Smooth muscle cell (in vitro differentiated cells): ENCODE measurements around the gene ZNF649. TPM values are rescaled to one million over a fixed set of nuclear protein-coding genes. Genes with fewer than 3 reads are reported as not detected.

Experiments used
- DNase-seq: peaks from one replicate; lab custom pipeline; 2025; ENCODE audit not compliant: unreplicated experiment; lab: John Stamatoyannopoulos, UW
- H2AFZ ChIP-seq: fragments of 200-600 bp; sonication (generic); 2 replicates; pipeline ENCODE4 v1.6.0; 2016; ENCODE audit warnings: antibody characterized with exemption, low read depth, mild to moderate bottlenecking
- H3F3A ChIP-seq: fragments of 200-600 bp; sonication (generic); 2 replicates; pipeline ENCODE4 v1.6.0; 2017; ENCODE audit warnings: antibody characterized with exemption, low read depth
- H3K27ac ChIP-seq: fragments of 200-600 bp; sonication (generic); 2 replicates; pipeline ENCODE4 v1.5.1; 2016; ENCODE audit warnings: low read depth, mild to moderate bottlenecking
- H3K27me3 ChIP-seq: fragments of 200-600 bp; sonication (generic); 2 replicates; pipeline ENCODE4 v1.6.1; 2016; ENCODE audit warnings: low read depth, mild to moderate bottlenecking
- H3K36me3 ChIP-seq: fragments of 200-600 bp; sonication (generic); 2 replicates; pipeline ENCODE4 v1.5.1; 2016; ENCODE audit warnings: low read depth
- H3K4me1 ChIP-seq: fragments of 200-600 bp; sonication (generic); 2 replicates; pipeline ENCODE4 v1.5.1; 2016; ENCODE audit warnings: low read depth
- H3K4me2 ChIP-seq: fragments of 200-600 bp; sonication (generic); 2 replicates; pipeline ENCODE4 v1.6.0; 2016; ENCODE audit warnings: mild to moderate bottlenecking
- H3K4me3 ChIP-seq: fragments of 200-600 bp; sonication (generic); 2 replicates; pipeline ENCODE4 v1.5.1; 2016; ENCODE audit warnings: mild to moderate bottlenecking
- H3K79me2 ChIP-seq: fragments of 200-600 bp; sonication (generic); 2 replicates; pipeline ENCODE4 v1.6.0; 2016; ENCODE audit warnings: low read depth, mild to moderate bottlenecking
- H3K9ac ChIP-seq: fragments of 200-600 bp; sonication (generic); 2 replicates; pipeline ENCODE4 v1.6.0; 2016; ENCODE audit warnings: low read depth
- H3K9me3 ChIP-seq: fragments of 200-600 bp; sonication (generic); replicated peaks from 2 replicates; pipeline ENCODE4 v1.5.1; 2016; ENCODE audit warnings: low read depth
- H4K20me1 ChIP-seq: fragments of 200-600 bp; sonication (generic); 2 replicates; pipeline ENCODE4 v1.6.0; 2016; ENCODE audit warnings: low read depth
- WGBS: methylation state at CpG from one replicate; pipeline ENCODE4 v1.1.7; 2016; ENCODE audit warnings: low lambda C conversion rate; 5-methylcytosine and 5-hydroxymethylcytosine counted together
- polyA plus RNA-seq: library from polyadenylated mRNA; unstranded; fragments of >200 nt; fragmentation: Nextera tagmentation; extraction: Ambion mirVana; gene quantifications from 2 replicates; pipeline ENCODE4 v1.2.1, GENCODE V29; 2016
- total RNA-seq: library from RNA; depleted of rRNA; stranded (reverse); fragments of >200 nt; gene quantifications from 2 replicates; pipeline ENCODE4 v1.2.3, GENCODE V29; 2014
- TF ChIP-seq, protein P1 (sequence below): fragments of 200-600 bp; sonication (generic); IDR thresholded peaks from 2 replicates; pipeline ENCODE4 v1.5.1; 2017; ENCODE audit warnings: borderline replicate concordance, mild to moderate bottlenecking, antibody characterized with exemption; ENCODE audit not compliant: insufficient read depth, poor library complexity, severe bottlenecking

ZNF649 gene
- total and polyA plus RNA-seq, 2 experiments from 2014 or later, result 3.2 to 8.7 TPM

DNA sequence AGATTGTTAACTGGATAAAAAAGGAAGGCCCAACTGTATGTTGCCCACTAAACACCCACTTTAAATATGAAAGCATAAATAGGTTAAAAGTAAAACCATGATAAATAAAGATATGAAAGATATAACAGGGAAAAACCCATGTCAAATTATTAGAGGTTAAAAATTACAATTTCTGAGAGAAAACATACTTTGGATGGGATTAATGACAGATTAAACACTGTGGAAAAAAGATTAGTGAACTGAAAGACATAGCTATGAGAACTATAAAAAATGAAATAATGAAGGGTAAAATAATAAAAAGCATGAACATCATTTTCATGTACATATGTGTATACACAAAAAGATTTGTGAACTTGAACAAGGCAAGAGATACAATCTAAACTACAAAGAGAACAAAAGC lies 14.9 kb downstream of the ZNF649 start:
- Histone ChIP-seq H3K4me3 (no peak overlapping the region), H3K27me3 (no peaks in the 10 kb centered on the region), H2AFZ (no peak overlapping the region), H3F3A (no peaks in the 10 kb centered on the region), H4K20me1 (no peaks in the 10 kb centered on the region), H3K27ac (no peak overlapping the region), H3K9ac (no peak overlapping the region), H3K9me3 (peaks cover 49% of the 10 kb centered on the region), H3K79me2 (peaks cover 3% of the 10 kb centered on the region), H3K36me3 (peaks cover 69% of the 10 kb centered on the region), H3K4me1 (no peaks in the 10 kb centered on the region), H3K4me2 (no peak overlapping the region)
- TF ChIP-seq, protein P1, sequence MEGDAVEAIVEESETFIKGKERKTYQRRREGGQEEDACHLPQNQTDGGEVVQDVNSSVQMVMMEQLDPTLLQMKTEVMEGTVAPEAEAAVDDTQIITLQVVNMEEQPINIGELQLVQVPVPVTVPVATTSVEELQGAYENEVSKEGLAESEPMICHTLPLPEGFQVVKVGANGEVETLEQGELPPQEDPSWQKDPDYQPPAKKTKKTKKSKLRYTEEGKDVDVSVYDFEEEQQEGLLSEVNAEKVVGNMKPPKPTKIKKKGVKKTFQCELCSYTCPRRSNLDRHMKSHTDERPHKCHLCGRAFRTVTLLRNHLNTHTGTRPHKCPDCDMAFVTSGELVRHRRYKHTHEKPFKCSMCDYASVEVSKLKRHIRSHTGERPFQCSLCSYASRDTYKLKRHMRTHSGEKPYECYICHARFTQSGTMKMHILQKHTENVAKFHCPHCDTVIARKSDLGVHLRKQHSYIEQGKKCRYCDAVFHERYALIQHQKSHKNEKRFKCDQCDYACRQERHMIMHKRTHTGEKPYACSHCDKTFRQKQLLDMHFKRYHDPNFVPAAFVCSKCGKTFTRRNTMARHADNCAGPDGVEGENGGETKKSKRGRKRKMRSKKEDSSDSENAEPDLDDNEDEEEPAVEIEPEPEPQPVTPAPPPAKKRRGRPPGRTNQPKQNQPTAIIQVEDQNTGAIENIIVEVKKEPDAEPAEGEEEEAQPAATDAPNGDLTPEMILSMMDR, result no peak
- no peak for DNase-seq

DNA sequence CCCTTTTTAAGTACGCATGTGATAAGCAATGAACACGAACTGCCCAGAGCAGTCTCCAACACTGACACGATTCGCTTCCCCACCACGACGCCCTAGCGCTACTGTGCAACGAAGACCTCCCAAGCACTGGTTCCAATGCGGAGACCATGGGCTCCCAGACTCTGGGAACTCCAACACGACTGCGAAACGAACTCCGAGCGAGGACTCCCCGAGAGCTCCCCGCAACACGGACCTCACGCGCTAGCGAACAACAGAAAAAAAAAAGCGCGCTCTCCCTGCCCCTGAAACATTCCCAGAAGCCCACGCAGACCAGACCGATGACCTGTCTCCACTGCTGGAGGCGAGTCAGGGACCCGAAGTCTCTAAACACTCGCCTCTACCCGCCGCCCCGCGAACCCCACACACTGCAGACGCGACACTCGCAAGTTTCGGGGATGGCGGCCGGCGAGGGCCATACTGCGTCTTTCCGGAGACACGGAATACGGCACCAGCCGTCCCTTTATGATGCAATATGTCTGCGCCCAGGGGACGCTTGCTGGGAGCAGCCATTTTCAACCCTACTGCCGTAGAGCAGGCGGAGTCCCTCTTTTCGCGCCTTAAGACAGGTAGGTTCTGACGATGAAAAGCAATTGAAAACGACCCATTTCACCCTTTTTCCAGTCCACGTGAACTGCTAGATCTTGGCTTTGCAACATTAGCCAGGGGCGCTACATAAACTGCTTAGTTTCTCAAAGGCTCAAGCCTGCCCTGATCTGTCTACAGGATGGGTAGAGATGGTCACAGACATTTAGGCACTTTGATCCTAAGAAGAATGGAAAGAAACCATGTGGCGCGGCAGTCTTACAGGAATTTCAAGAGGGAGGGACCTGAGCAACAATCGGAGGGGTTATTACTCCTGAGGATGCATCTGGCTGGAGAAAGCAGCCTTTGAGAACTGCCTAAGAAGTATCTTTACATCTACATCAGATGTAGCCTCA lies 17.0 kb downstream of the ZNF649 start, which contains the start of gene ZNF577:
TSS of gene ZNF577 (minus strand) at position 430 of the 977 bp plus-strand sequence. CDS start 7,569 bp downstream, outside the sequence.
- no peaks in the 10 kb centered on the region for H4K20me1 ChIP-seq
- H3F3A ChIP-seq, result no peaks in the 10 kb centered on the region
- H3K9me3 ChIP-seq, result peaks cover 39% of the 10 kb centered on the region
- TF ChIP-seq, protein P1, result no peak
- peak within 1 kb of the TSS; percentile 85 for H3K4me2 ChIP-seq
- H3K9ac ChIP-seq, result peak within 1 kb of the TSS; percentile 47
- no peaks in the 10 kb centered on the region for H3K27me3 ChIP-seq
- H3K27ac ChIP-seq, result peak within 1 kb of the TSS; percentile 49
- H3K4me3 ChIP-seq, result peak within 1 kb of the TSS; percentile 63
- peak within 1 kb of the TSS; percentile 77 for H2AFZ ChIP-seq
- 68% methylated on average over 56 of the region's 56 CpGs for WGBS
- peaks cover 48% of the 10 kb centered on the region for H3K36me3 ChIP-seq
- H3K4me1 ChIP-seq, result no peaks in the 10 kb centered on the region
- H3K79me2 ChIP-seq, result peaks cover 3% of the 10 kb centered on the region
- DNase-seq, result peak; percentile 10

DNA sequence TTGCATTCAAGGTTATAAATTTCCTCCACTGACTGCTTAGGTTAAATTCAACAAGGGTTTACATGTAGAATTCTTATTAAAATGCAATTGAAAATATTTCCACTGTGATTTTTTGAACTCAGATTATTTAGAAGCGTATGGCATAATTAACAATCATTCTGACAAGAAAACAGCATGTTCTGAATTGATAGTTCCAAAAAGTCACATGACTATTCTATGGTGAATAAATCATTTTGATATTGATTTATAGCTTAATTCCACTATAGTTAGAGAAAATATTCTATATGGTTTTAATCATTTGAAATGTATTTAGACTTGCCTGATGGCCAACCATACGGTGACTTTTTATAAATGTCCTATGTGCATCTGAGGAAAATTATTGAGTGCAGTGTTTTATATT lies 20.1 kb downstream of the ZNF649 start:
- WGBS, result 97% methylated on average over 2 of the region's 2 CpGs
- TF ChIP-seq, protein P1, result no peak
- Histone ChIP-seq H3K4me1 (no peaks in the 10 kb centered on the region), H4K20me1 (no peaks in the 10 kb centered on the region), H3K9ac (no peak overlapping the region), H3K27ac (no peak overlapping the region), H3F3A (no peaks in the 10 kb centered on the region), H3K36me3 (peaks cover 30% of the 10 kb centered on the region), H3K4me3 (no peak overlapping the region), H3K27me3 (no peaks in the 10 kb centered on the region), H3K4me2 (no peak overlapping the region), H3K9me3 (peaks cover 21% of the 10 kb centered on the region), H2AFZ (no peak overlapping the region), H3K79me2 (peaks cover 3% of the 10 kb centered on the region)
- DNase-seq, result no peak
